Spinal cord (tissue), 10 donors: ENCODE measurements around the gene CNIH3. TPM values are rescaled to one million over a fixed set of nuclear protein-coding genes. Genes with fewer than 3 reads are reported as not detected.

ENCODE experiments used
- DNase-seq, 6 donors: peaks; one replicate each; pipeline versions ENCODE4 v3.0.0 to v3.0.0-alpha.2; 2013 to 2015; ENCODE audit warnings: low spot score in 6 of 6, low read depth in 4 of 6
- H3K27ac ChIP-seq: one replicate; pipeline ENCODE4 v1.5.1; 2013; ENCODE audit warnings: low read depth, low read length, control low read depth
- H3K27me3 ChIP-seq: one replicate; pipeline ENCODE4 v1.6.1; 2013; ENCODE audit warnings: low read length; ENCODE audit not compliant: control insufficient read depth, insufficient read depth
- H3K36me3 ChIP-seq: one replicate; pipeline ENCODE4 v1.6.1; 2013; ENCODE audit warnings: low read length; ENCODE audit not compliant: control insufficient read depth, insufficient read depth
- H3K4me1 ChIP-seq: one replicate; pipeline ENCODE4 v1.6.1; 2013; ENCODE audit warnings: low read length; ENCODE audit not compliant: control insufficient read depth, insufficient read depth
- H3K4me3 ChIP-seq: one replicate; pipeline ENCODE4 v1.5.1; 2013; ENCODE audit warnings: low read depth, low read length, control low read depth
- H3K9me3 ChIP-seq: one replicate; pipeline ENCODE4 v1.6.1; 2013; ENCODE audit warnings: low read length; ENCODE audit not compliant: control insufficient read depth, insufficient read depth
- WGBS: methylation state at CpG from one replicate; pipeline ENCODE4 v1.1.5; 2013; ENCODE audit warnings: missing lambda C conversion rate; ENCODE audit not compliant: insufficient coverage; 5-methylcytosine and 5-hydroxymethylcytosine counted together
- polyA plus RNA-seq, 2 donors: library from polyadenylated mRNA; unstranded; fragments of 120-200 nt; gene quantifications; one replicate each; pipeline ENCODE4 v1.2.1, GENCODE V29; 2013; ENCODE audit not compliant: insufficient read length in 2 of 2
- total RNA-seq, 2 donors: library from RNA; depleted of rRNA in 1 of 2; stranded (reverse); fragments of 120-200 nt in 1 of 2; fragments of >200 nt in 1 of 2; gene quantifications; one replicate each; pipeline versions ENCODE4 v1.2.3 to v1.2.4, GENCODE V29; 2013 to 2014
- donor health status: healthy.

Gene CNIH3
- total and polyA plus RNA-seq, 4 donors: 8.3 to 18.6 (median 13.1) TPM

GRCh38 chr1:224739997-224740684, 124.0 kb downstream of the CNIH3 start:
- peak in 1 of 6 donors; percentile 51 for DNase-seq
- no peak overlapping the region for H3K27ac ChIP-seq
- no peaks in the 10 kb centered on the region for H3K27me3 ChIP-seq
- H3K36me3 ChIP-seq: no peaks in the 10 kb centered on the region
- no CpG with 5 or more reads among the region's 7 CpGs for WGBS
- peaks cover 12% of the 10 kb centered on the region for H3K4me1 ChIP-seq
- H3K9me3 ChIP-seq: no peaks in the 10 kb centered on the region
- no peak overlapping the region for H3K4me3 ChIP-seq

DNA sequence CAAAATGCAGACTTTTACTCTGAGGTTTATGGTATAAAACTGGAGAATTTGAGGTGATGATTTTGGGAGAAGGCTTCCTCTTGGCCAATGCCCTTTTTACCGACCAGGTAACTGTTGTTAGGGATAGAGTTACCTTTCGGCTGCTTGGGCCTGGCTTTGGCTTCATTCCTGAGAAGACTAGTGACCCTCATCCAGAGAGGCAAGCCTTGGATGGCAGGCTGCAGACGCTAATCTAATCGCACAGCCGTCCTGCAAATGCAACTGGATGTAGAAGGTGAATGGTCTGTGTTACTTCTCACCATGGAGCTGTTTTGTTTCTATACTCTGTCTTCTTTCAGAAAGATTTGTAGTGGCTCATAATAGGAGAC, 124.6 kb downstream of the CNIH3 start:
- Histone ChIP-seq H3K36me3 (no peaks in the 10 kb centered on the region), H3K4me1 (peaks cover 12% of the 10 kb centered on the region), H3K4me3 (no peak overlapping the region), H3K9me3 (no peaks in the 10 kb centered on the region), H3K27me3 (no peaks in the 10 kb centered on the region), H3K27ac (no peak overlapping the region)
- no peak for DNase-seq
- whole genome bisulfite sequencing: 86% methylated on average over 4 of the region's 5 CpGs

GRCh38 chr1:224742349-224742748, 126.2 kb downstream of the CNIH3 start:
- Histone ChIP-seq H3K27ac (no peak overlapping the region), H3K9me3 (no peaks in the 10 kb centered on the region), H3K4me1 (peaks cover 3% of the 10 kb centered on the region), H3K27me3 (no peaks in the 10 kb centered on the region), H3K36me3 (no peaks in the 10 kb centered on the region), H3K4me3 (no peak overlapping the region)
- DNase-seq: no peak
- 75% methylated on average over 6 of the region's 6 CpGs for WGBS

- DNase-seq: peak in 2 of 6 donors; percentile 26 to 61
- Histone ChIP-seq H3K27ac (no peak overlapping the region), H3K4me1 (no peaks in the 10 kb centered on the region), H3K27me3 (no peaks in the 10 kb centered on the region), H3K9me3 (no peaks in the 10 kb centered on the region), H3K4me3 (no peak overlapping the region), H3K36me3 (no peaks in the 10 kb centered on the region)
- 53% methylated on average over 5 of the region's 9 CpGs for WGBS
Measured at GRCh38 chr1:224743608-224744164, 127.6 kb downstream of the CNIH3 start.

GRCh38 chr1:224744521-224744920, 128.4 kb downstream of the CNIH3 start:
- no peak for DNase-seq

GRCh38 chr1:224745394-224745793, 129.3 kb downstream of the CNIH3 start:
- no peak overlapping the region for H3K4me3 ChIP-seq
- no peak overlapping the region for H3K27ac ChIP-seq
- no peaks in the 10 kb centered on the region for H3K9me3 ChIP-seq
- no peaks in the 10 kb centered on the region for H3K27me3 ChIP-seq
- WGBS: no CpG with 5 or more reads among the region's 1 CpG
- no peaks in the 10 kb centered on the region for H3K36me3 ChIP-seq
- H3K4me1 ChIP-seq: no peaks in the 10 kb centered on the region
- peak in 1 of 6 donors; percentile 21 for DNase-seq

More at GRCh38 chr1:224744521-224744920, 128.4 kb downstream of the CNIH3 start:
- no peaks in the 10 kb centered on the region for H3K27me3 ChIP-seq
- no peak overlapping the region for H3K4me3 ChIP-seq
- no peak overlapping the region for H3K27ac ChIP-seq
- H3K9me3 ChIP-seq: no peaks in the 10 kb centered on the region
- 88% methylated on average over 5 of the region's 5 CpGs for WGBS
- H3K4me1 ChIP-seq: no peaks in the 10 kb centered on the region
- H3K36me3 ChIP-seq: no peaks in the 10 kb centered on the region

- no peaks in the 10 kb centered on the region for H3K4me1 ChIP-seq
- no peak overlapping the region for H3K27ac ChIP-seq
- H3K4me3 ChIP-seq: no peak overlapping the region
- DNase-seq: no peak
- no peaks in the 10 kb centered on the region for H3K9me3 ChIP-seq
- H3K36me3 ChIP-seq: no peaks in the 10 kb centered on the region
- WGBS: 88% methylated on average over 3 of the region's 4 CpGs
- H3K27me3 ChIP-seq: no peaks in the 10 kb centered on the region
Measured at GRCh38 chr1:224745924-224746323, 129.8 kb downstream of the CNIH3 start.

DNA sequence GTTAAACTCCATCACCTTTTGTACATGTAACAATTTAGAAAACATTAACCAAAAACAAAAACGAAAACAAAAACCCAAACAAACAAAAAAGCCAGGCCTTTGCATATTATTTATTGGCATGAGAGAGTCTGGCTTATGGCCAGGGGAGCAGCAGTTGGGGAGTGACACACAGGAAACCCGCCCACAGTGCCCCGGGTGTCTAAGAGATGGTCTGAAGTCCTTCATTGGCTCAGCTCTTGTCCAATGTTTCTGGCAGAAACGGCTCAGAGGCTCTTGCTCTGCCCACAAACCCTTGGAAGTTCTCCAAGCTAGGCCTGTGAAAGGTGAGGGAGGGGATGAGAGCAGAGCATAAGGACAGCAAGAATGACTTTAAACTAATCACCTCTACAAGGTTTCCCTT, 131.5 kb downstream of the CNIH3 start:
- Histone ChIP-seq H3K27me3 (no peaks in the 10 kb centered on the region), H3K4me1 (no peaks in the 10 kb centered on the region), H3K36me3 (no peaks in the 10 kb centered on the region), H3K9me3 (no peaks in the 10 kb centered on the region), H3K27ac (no peak overlapping the region), H3K4me3 (no peak overlapping the region)
- 67% methylated on average over 3 of the region's 4 CpGs for WGBS
- DNase-seq: no peak

GRCh38 chr1:224749916-224750315, 133.8 kb downstream of the CNIH3 start:
- no peaks in the 10 kb centered on the region for H3K27me3 ChIP-seq
- no peaks in the 10 kb centered on the region for H3K9me3 ChIP-seq
- H3K4me3 ChIP-seq: no peak overlapping the region
- 90% methylated on average over 2 of the region's 4 CpGs for WGBS
- H3K36me3 ChIP-seq: no peaks in the 10 kb centered on the region
- H3K4me1 ChIP-seq: no peaks in the 10 kb centered on the region
- DNase-seq: no peak
- no peak overlapping the region for H3K27ac ChIP-seq

GRCh38 chr1:224751624-224752311, 135.7 kb downstream of the CNIH3 start:
- Histone ChIP-seq H3K36me3 (no peaks in the 10 kb centered on the region), H3K9me3 (no peaks in the 10 kb centered on the region), H3K27ac (no peak overlapping the region), H3K4me1 (no peaks in the 10 kb centered on the region), H3K27me3 (no peaks in the 10 kb centered on the region), H3K4me3 (no peak overlapping the region)
- WGBS: 80% methylated on average over 1 of the region's 6 CpGs
- DNase-seq: peak in 1 of 6 donors; percentile 36
